ENCODE results near the gene CREB3L4.

CREB3L4 gene

GRCh38 chr1:153951801-153952200 lies 15.9 kb upstream of the CREB3L4 start:
- TF ChIP-seq POLR2A (IDR thresholded peaks at IDR 0.05; ENCODE audit: low read depth, low read length) (no peak), TAF1 (IDR thresholded peaks at IDR 0.05; ENCODE audit: borderline replicate concordance, low read depth, low read length) (no peak), POLR2AphosphoS5 (IDR thresholded peaks at IDR 0.05; ENCODE audit: low read depth, low read length) (no peak)
- DNase-seq (ENCODE audit: insufficient read length): no peak
- no peak for FAIRE-seq

- no peak for TF ChIP-seq POLR2A (IDR thresholded peaks at IDR 0.05; ENCODE audit: low read depth, low read length)
- TF ChIP-seq POLR2AphosphoS5 (IDR thresholded peaks at IDR 0.05; ENCODE audit: low read depth, low read length): no peak
- TF ChIP-seq TAF1 (IDR thresholded peaks at IDR 0.05; ENCODE audit: borderline replicate concordance, low read depth, low read length): no peak
- DNase-seq (ENCODE audit: insufficient read length) (no peak), FAIRE-seq (no peak)
Observed at GRCh38 chr1:153953859-153954365, 13.8 kb upstream of the CREB3L4 start.

- no peak for FAIRE-seq
- no peak for DNase-seq (ENCODE audit: insufficient read length)
- TF ChIP-seq POLR2AphosphoS5 (IDR thresholded peaks at IDR 0.05; ENCODE audit: low read depth, low read length): no peak
- TF ChIP-seq POLR2A (IDR thresholded peaks at IDR 0.05; ENCODE audit: low read depth, low read length): no peak
- no peak for TF ChIP-seq TAF1 (IDR thresholded peaks at IDR 0.05; ENCODE audit: borderline replicate concordance, low read depth, low read length)
Observed at GRCh38 chr1:153954826-153955225, 12.9 kb upstream of the CREB3L4 start.

- TF ChIP-seq POLR2AphosphoS5 (IDR thresholded peaks at IDR 0.05; ENCODE audit: low read depth, low read length) (no peak), POLR2A (IDR thresholded peaks at IDR 0.05; ENCODE audit: low read depth, low read length) (no peak), TAF1 (IDR thresholded peaks at IDR 0.05; ENCODE audit: borderline replicate concordance, low read depth, low read length) (no peak)
- DNase-seq (ENCODE audit: insufficient read length): no peak
- no peak for FAIRE-seq
Observed at GRCh38 chr1:153956997-153957715, 10.5 kb upstream of the CREB3L4 start.

GRCh38 chr1:153957744-153958110 lies 10.0 kb upstream of the CREB3L4 start:
- TF ChIP-seq POLR2A (IDR thresholded peaks at IDR 0.05; ENCODE audit: low read depth, low read length) (no peak; the same call in 1 of the 2 replicates), TAF1 (IDR thresholded peaks at IDR 0.05; ENCODE audit: borderline replicate concordance, low read depth, low read length) (peak; percentile 57; the same call in 1 of the 2 replicates), POLR2AphosphoS5 (IDR thresholded peaks at IDR 0.05; ENCODE audit: low read depth, low read length) (peak; percentile 73)
- FAIRE-seq: peak; percentile 89
- DNase-seq (ENCODE audit: insufficient read length): no peak

- no peak for TF ChIP-seq POLR2AphosphoS5 (IDR thresholded peaks at IDR 0.05; ENCODE audit: low read depth, low read length)
- peak; percentile 61; the same call in 1 of the 2 replicates for TF ChIP-seq POLR2A (IDR thresholded peaks at IDR 0.05; ENCODE audit: low read depth, low read length)
- TF ChIP-seq TAF1 (IDR thresholded peaks at IDR 0.05; ENCODE audit: borderline replicate concordance, low read depth, low read length): 0 out of 2 replicates have a peak, but pooled peaks have one; percentile 8
- DNase-seq (ENCODE audit: insufficient read length) (peak; percentile 97), FAIRE-seq (peak; percentile 94)
Observed at GRCh38 chr1:153958111-153958960, 9.4 kb upstream of the CREB3L4 start, which contains the start of gene CRTC2. Gene CRTC2 (minus strand): TSS chr1:153958612. CDS start chr1:153958497, 115 bp downstream.

GRCh38 chr1:153958961-153959260 lies 8.8 kb upstream of the CREB3L4 start:
- TF ChIP-seq POLR2AphosphoS5 (IDR thresholded peaks at IDR 0.05; ENCODE audit: low read depth, low read length) (no peak), TAF1 (IDR thresholded peaks at IDR 0.05; ENCODE audit: borderline replicate concordance, low read depth, low read length) (no peak), POLR2A (IDR thresholded peaks at IDR 0.05; ENCODE audit: low read depth, low read length) (no peak)
- DNase-seq (ENCODE audit: insufficient read length): no peak
- FAIRE-seq: no peak

GRCh38 chr1:153959454-153959853 lies 8.2 kb upstream of the CREB3L4 start:
- no peak for DNase-seq (ENCODE audit: insufficient read length)
- TF ChIP-seq TAF1 (IDR thresholded peaks at IDR 0.05; ENCODE audit: borderline replicate concordance, low read depth, low read length) (no peak), POLR2A (IDR thresholded peaks at IDR 0.05; ENCODE audit: low read depth, low read length) (no peak), POLR2AphosphoS5 (IDR thresholded peaks at IDR 0.05; ENCODE audit: low read depth, low read length) (no peak)
- no peak for FAIRE-seq

GRCh38 chr1:153960206-153960605 lies 7.5 kb upstream of the CREB3L4 start:
- TF ChIP-seq POLR2AphosphoS5 (IDR thresholded peaks at IDR 0.05; ENCODE audit: low read depth, low read length): no peak
- TF ChIP-seq TAF1 (IDR thresholded peaks at IDR 0.05; ENCODE audit: borderline replicate concordance, low read depth, low read length): no peak
- TF ChIP-seq POLR2A (IDR thresholded peaks at IDR 0.05; ENCODE audit: low read depth, low read length): no peak
- DNase-seq (ENCODE audit: insufficient read length) (no peak), FAIRE-seq (no peak)

- DNase-seq (ENCODE audit: insufficient read length) (no peak), FAIRE-seq (no peak)
- TF ChIP-seq POLR2AphosphoS5 (IDR thresholded peaks at IDR 0.05; ENCODE audit: low read depth, low read length): no peak
- no peak for TF ChIP-seq TAF1 (IDR thresholded peaks at IDR 0.05; ENCODE audit: borderline replicate concordance, low read depth, low read length)
- TF ChIP-seq POLR2A (IDR thresholded peaks at IDR 0.05; ENCODE audit: low read depth, low read length): no peak
Observed at GRCh38 chr1:153961421-153961820, 6.3 kb upstream of the CREB3L4 start.
